Erythroblast (primary cell): ENCODE data around the gene PGBD1.
"Not testable (repeated sequence)": the region's sequence is repeated elsewhere in the genome, so short reads cannot be mapped to it uniquely, and the experiment has no call there.

ENCODE experiments used
- DNase-seq, 2 experiments: peaks; one replicate each; lab custom pipeline; 2025; lab: John Stamatoyannopoulos, UW
- GATA1 ChIP-seq: IDR thresholded peaks from 2 replicates; pipeline ENCODE4 v1.6.1; 2011; ENCODE audit warnings: low read depth, mild to moderate bottlenecking, control low read depth, low read length, moderate library complexity
- POLR2A ChIP-seq: IDR thresholded peaks from 2 replicates; pipeline ENCODE4 v1.6.1; 2011; ENCODE audit warnings: mild to moderate bottlenecking, low read length

The PGBD1 gene

DNA sequence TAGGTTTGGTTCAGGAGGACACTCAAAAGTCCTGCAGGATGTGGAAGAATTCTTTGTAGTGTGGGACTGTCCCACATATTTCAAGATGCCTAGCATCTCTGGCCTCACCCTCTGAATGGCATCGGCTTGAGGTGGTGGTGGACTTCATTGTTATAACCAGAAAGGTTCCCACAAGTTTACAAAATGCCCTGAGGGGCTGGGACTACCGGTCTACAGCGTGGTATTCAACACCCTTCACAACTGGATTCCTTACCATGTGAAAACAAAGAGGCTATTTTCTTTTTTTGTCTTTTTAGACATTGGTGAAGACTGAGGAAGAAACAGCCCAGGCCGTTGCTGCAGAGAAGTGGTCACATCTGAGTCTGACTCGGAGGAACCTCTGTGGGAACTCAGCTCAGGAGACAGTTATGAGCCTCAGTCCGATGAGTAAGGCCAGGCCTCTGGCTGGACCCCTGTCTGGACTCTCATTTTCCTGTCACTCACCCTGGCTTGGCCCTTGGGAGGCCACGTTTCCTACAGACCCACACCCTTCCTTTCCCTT is 15.2 kb downstream of the PGBD1 start:
- TF ChIP-seq POLR2A = no peak
- no peak for TF ChIP-seq GATA1
- no peak for DNase-seq

GRCh38 chr6:28303570-28303969 is 22.2 kb downstream of the PGBD1 start:
- DNase-seq = no peak
- TF ChIP-seq POLR2A = no peak
- TF ChIP-seq GATA1 = no peak

DNA sequence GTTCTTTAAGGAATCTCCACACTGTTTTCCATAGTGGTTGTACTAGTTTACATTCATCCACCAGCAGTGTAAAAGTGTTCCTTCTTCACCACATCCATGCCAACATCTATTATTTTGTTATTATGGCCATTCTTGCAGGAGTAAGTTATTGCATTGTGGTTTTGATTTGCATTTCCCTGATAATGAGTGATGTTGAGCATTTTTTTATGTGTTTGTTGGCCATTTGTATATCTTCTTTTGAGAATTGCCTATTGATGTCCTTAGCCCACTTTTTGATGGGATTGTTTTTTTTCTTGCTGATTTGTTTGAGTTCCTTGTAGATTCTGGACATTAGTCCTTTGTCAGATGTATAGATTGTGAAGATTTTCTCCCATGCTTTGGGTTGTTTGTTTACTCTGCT is 25.0 kb downstream of the PGBD1 start:
- DNase-seq = not testable (repeated sequence)

DNA sequence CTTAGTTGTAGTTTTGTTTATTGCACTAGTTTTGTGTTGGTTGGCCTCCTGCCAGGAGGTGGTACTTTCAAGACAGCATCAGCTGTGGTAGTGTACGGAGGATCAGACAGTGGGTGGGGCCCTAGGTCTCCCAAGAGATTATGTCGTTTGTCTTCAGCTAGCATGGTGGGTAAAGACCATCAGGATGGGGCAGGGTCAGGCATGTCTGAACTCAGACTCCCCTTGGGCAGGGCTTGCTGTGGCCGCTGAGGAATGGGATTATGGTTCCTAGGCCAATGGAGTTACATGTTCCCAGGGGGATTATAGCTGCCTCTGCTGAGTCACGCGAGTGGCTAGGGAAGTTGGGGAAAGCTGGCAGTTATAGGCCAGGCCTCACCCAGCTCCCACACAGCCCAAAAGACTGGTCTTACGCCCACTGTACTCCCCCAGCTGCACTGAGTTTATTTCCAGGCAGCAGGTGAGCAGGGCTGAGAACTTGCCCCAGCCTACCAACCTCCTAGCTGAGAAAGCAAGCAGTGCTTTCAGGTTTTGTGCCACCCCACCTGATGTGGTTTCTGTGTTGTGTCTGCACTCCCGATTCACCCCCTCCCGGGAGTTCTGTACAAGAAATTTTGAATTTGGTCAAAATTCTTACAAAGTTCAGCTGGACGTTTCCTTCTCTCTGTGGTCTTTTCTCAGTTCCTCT is 29.9 kb downstream of the PGBD1 start:
- peak in 1 of 2 experiments; percentile 5 for DNase-seq
- TF ChIP-seq GATA1 (no peak), POLR2A (no peak)

- no peak for DNase-seq
- no peak for TF ChIP-seq GATA1
- no peak for TF ChIP-seq POLR2A
Observed at GRCh38 chr6:28312939-28313338, 31.6 kb downstream of the PGBD1 start.

- DNase-seq = peak; percentile 62
- TF ChIP-seq GATA1 = no peak
- TF ChIP-seq POLR2A = no peak
Observed at GRCh38 chr6:28315628-28316027, 34.3 kb downstream of the PGBD1 start.

GRCh38 chr6:28317866-28318265 is 36.5 kb downstream of the PGBD1 start:
- DNase-seq = not testable (repeated sequence)

- TF ChIP-seq POLR2A (no peak), GATA1 (no peak)
- DNase-seq = no peak
Observed at GRCh38 chr6:28322661-28323060, 41.3 kb downstream of the PGBD1 start.

DNA sequence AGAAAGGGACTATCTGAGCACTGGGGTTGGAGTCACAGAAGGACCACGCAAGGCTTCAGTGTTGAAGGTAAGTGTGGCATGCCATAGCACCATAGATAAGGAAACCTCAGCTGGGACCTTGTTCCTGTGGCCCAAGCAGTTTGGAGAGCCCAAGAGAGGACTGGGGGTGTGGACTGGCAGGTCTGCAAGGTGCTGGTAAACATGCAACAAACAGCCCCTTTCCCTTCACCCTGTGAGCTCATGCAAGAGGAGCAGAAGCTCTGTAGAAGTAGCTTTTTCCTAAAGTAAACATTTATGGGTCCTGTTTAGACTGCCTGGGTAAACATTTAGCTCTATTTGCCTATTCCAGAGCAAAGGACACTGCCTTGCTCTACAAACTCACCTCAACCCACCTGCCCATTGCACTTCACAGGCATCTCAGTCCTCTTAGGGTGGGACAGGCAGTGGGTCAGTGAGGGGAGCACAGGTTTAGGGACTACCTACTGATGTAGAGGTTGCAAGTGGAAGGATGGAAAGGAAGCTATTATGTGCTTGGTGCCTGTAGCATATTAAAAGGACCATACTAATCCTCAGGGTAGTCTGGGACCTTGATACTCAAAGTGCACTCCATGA is 42.5 kb downstream of the PGBD1 start:
- no peak for DNase-seq
- no peak for TF ChIP-seq POLR2A
- no peak for TF ChIP-seq GATA1

DNA sequence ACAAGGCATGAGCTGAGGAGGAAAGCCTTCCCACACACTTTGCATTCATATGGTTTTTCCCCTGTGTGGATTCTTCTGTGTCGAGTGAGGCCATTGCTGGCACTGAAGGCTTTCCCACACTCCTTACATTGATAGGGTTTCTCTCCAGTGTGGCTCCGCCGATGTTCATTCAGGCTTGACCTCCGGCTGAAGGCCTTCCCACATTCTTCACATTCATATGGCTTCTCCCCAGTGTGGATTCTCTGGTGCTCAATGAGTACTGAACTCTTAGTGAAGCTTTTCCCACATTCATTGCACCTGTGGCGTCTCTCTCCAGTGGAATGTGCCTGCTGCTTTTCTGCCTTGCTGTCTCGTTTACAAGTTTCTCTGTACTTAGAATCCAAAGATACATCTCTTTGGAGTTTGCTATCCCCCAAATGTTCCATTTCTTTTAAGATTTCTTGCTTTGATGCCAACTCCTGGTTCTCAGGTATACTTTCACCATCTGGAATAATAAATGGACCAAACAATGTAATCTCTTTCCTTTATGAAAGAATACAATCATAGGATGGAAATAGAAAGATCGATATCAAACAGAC is 45.1 kb downstream of the PGBD1 start:
- TF ChIP-seq POLR2A (no peak), GATA1 (no peak)
- DNase-seq = no peak

DNA sequence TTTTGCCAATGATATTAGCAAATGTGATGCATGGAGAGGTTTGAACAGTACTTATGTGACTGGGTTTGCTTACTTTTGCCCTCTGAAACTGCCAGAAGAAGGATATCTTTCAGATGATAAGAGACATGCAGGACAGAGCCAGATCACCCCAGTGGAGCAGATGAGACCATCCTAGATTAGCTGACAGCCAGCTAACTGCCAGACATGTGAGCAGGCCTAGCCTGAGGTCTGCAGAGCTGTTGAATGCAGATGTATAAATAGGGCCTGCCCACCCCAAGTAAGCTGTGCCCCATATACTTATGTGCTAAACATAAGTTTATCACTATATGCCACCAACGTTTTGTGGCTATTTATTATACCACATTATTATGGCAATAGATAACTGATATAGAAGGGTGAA is 48.7 kb downstream of the PGBD1 start:
- TF ChIP-seq GATA1 (no peak), POLR2A (no peak)
- peak; percentile 49 to 86 for DNase-seq

DNA sequence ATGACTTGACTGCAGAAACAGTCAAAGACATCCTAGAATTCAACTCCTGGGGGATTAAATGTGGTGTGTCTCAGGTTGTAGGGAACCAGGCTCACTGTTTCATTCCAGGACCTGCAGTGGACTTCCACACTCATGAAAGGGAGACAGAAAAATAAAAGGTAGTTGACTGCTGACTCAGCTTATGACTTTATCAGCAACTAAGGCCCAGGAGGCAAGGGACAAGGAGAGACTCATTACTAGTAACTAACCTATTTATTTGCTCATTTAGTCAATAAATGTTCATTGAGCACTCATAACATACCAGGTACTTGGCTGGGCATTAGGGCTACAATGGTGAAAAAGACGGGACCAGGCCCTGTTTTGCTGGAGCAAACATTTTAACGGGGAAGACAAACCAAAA is 51.7 kb downstream of the PGBD1 start:
- DNase-seq = peak; percentile 39 to 51
- TF ChIP-seq POLR2A (no peak), GATA1 (no peak)

- DNase-seq = peak; percentile 31 to 48
- TF ChIP-seq GATA1 (no peak), POLR2A (no peak)
Observed at GRCh38 chr6:28333599-28334018, 52.2 kb downstream of the PGBD1 start.

GRCh38 chr6:28334286-28335039 is 53.1 kb downstream of the PGBD1 start:
- TF ChIP-seq POLR2A (no peak), GATA1 (no peak)
- no peak for DNase-seq
